Fibroblast of lung (primary cell): ENCODE data around the gene ADRA1B. TPM values are rescaled to one million over a fixed set of nuclear protein-coding genes. Genes with fewer than 3 reads are reported as not detected.
A peak's percentile ranks its signal among the peaks of the same experiment; 100 is the strongest.

ENCODE experiments used
- DNase-seq, 2 donors: peaks; one replicate each; pipeline versions ENCODE4 v3.0.0 to v3.0.0-alpha.2; 2010; ENCODE audit warnings: low read depth in 2 of 2
- H2AFZ ChIP-seq: 2 replicates; pipeline ENCODE4 v1.5.1; 2012; ENCODE audit warnings: low read length, control low read depth, inconsistent platforms
- H3K27ac ChIP-seq: 2 replicates; pipeline ENCODE4 v1.5.1; 2011; ENCODE audit warnings: low read length, control low read depth; ENCODE audit not compliant: insufficient read depth
- H3K27me3 ChIP-seq: 2 replicates; pipeline ENCODE4 v1.5.1; 2011; ENCODE audit warnings: mild to moderate bottlenecking, low read length; ENCODE audit not compliant: control insufficient read depth, insufficient read depth
- H3K36me3 ChIP-seq: 2 replicates; pipeline ENCODE4 v1.5.1; 2011; ENCODE audit warnings: low read length; ENCODE audit not compliant: control insufficient read depth, insufficient read depth
- H3K4me1 ChIP-seq: 2 replicates; pipeline ENCODE4 v1.5.1; 2011; ENCODE audit warnings: low read length; ENCODE audit not compliant: control insufficient read depth, insufficient read depth; ENCODE audit errors: extremely low read depth
- H3K4me2 ChIP-seq: 2 replicates; pipeline ENCODE4 v1.5.1; 2011; ENCODE audit warnings: low read length, control low read depth; ENCODE audit not compliant: insufficient read depth; ENCODE audit errors: extremely low read depth
- H3K4me3 ChIP-seq, 4 experiments: fragments of 200-600 bp in 1 of 4; sonication (generic) in 1 of 4; replicated peaks in 1 of 4; 2 replicates each; pipeline ENCODE4 v1.5.1; 2011 to 2016; ENCODE audit warnings: low read length in 4 of 4, low read depth in 3 of 4, mild to moderate bottlenecking in 3 of 4, control low read depth in 2 of 4, inconsistent platforms in 1 of 4, mixed read lengths in 1 of 4; ENCODE audit not compliant: insufficient read depth in 1 of 4; ENCODE audit errors: control extremely low read depth in 1 of 4
- H3K79me2 ChIP-seq: 2 replicates; pipeline ENCODE4 v1.5.1; 2012; ENCODE audit warnings: mild to moderate bottlenecking, low read length, inconsistent platforms; ENCODE audit not compliant: control insufficient read depth, insufficient read depth
- H3K9ac ChIP-seq: 2 replicates; pipeline ENCODE4 v1.5.1; 2011; ENCODE audit warnings: mild to moderate bottlenecking, low read length, control low read depth; ENCODE audit not compliant: insufficient read depth
- H3K9me3 ChIP-seq: 2 replicates; pipeline ENCODE4 v1.5.1; 2012; ENCODE audit warnings: low read depth, low read length; ENCODE audit not compliant: control insufficient read depth, insufficient read depth
- H4K20me1 ChIP-seq: 2 replicates; pipeline ENCODE4 v1.5.1; 2011; ENCODE audit warnings: low read length; ENCODE audit not compliant: control insufficient read depth, insufficient read depth; ENCODE audit errors: extremely low read depth
- CTCF ChIP-seq, 2 donors: IDR thresholded peaks in 1 of 2; conservative IDR thresholded peaks in 1 of 2; 1 replicate in 1 of 2; 2 replicates in 1 of 2; pipeline ENCODE4 v1.5.1; 2011 to 2012; ENCODE audit warnings: low read length in 2 of 2, control low read depth in 1 of 2, inconsistent platforms in 1 of 2, low read depth in 1 of 2, mild to moderate bottlenecking in 1 of 2
- EZH2 ChIP-seq: IDR thresholded peaks from 2 replicates; pipeline ENCODE4 v1.5.1; 2012; ENCODE audit warnings: low read length, control low read depth, mild to moderate bottlenecking; ENCODE audit errors: missing control alignments
- polyA plus RNA-seq, 2 donors: library from polyadenylated mRNA; depleted of rRNA in 1 of 2; stranded (reverse) in 1 of 2; unstranded in 1 of 2; fragments of >200 nt; gene quantifications; 2 replicates each; pipeline ENCODE4 v1.2.1, GENCODE V29; 2011 to 2012; ENCODE audit warnings: missing spikeins in 1 of 2
- total RNA-seq: library from RNA; depleted of rRNA; stranded (reverse); fragments of >200 nt; gene quantifications from 2 replicates; pipeline ENCODE4 v1.2.1, GENCODE V29; 2014

Gene ADRA1B
- total and polyA plus RNA-seq, 2 donors (not counting 1 experiment from before 2014, with no cell fraction given): 0.99 to 1.7 TPM

- Histone ChIP-seq H3K27ac (no peak overlapping the region), H3K9me3 (no peaks in the 10 kb centered on the region), H3K4me1 (peaks cover 4% of the 10 kb centered on the region), H3K79me2 (no peaks in the 10 kb centered on the region), H3K36me3 (no peaks in the 10 kb centered on the region), H4K20me1 (no peaks in the 10 kb centered on the region), H3K4me2 (no peak overlapping the region), H2AFZ (no peak overlapping the region), H3K4me3 (no peak overlapping the region), H3K27me3 (no peaks in the 10 kb centered on the region), H3K9ac (no peak overlapping the region)
- peak in 1 of 2 donors; percentile 46 for DNase-seq
- TF ChIP-seq CTCF (conservative IDR thresholded peaks at IDR 0.05 in 1 of 2, IDR thresholded peaks at IDR 0.05 in 1 of 2; ENCODE audit: low read depth in 1 of 2, low read length in 2 of 2): no peak
- TF ChIP-seq EZH2: no peak
Observed at GRCh38 chr5:159907689-159908590, 8.3 kb upstream of the ADRA1B start.

- H3K79me2 ChIP-seq: no peaks in the 10 kb centered on the region
- no peaks in the 10 kb centered on the region for H3K36me3 ChIP-seq
- no peaks in the 10 kb centered on the region for H3K9me3 ChIP-seq
- peaks cover 6% of the 10 kb centered on the region for H3K4me1 ChIP-seq
- H2AFZ ChIP-seq: no peak overlapping the region
- no peak overlapping the region for H3K9ac ChIP-seq
- no peak overlapping the region for H3K4me2 ChIP-seq
- H3K27me3 ChIP-seq: no peaks in the 10 kb centered on the region
- H3K27ac ChIP-seq: no peak overlapping the region
- TF ChIP-seq EZH2 (no peak), CTCF (conservative IDR thresholded peaks at IDR 0.05 in 1 of 2, IDR thresholded peaks at IDR 0.05 in 1 of 2; ENCODE audit: low read depth in 1 of 2, low read length in 2 of 2) (no peak)
- DNase-seq: peak in 1 of 2 donors; percentile 92
- H4K20me1 ChIP-seq: no peaks in the 10 kb centered on the region
- H3K4me3 ChIP-seq: no peak overlapping the region
Observed at GRCh38 chr5:159908591-159908940, 7.7 kb upstream of the ADRA1B start.

- TF ChIP-seq EZH2: no peak
- no peak for TF ChIP-seq CTCF (conservative IDR thresholded peaks at IDR 0.05 in 1 of 2, IDR thresholded peaks at IDR 0.05 in 1 of 2; ENCODE audit: low read depth in 1 of 2, low read length in 2 of 2)
- H3K9ac ChIP-seq: no peak overlapping the region
- H3K27me3 ChIP-seq: no peaks in the 10 kb centered on the region
- H4K20me1 ChIP-seq: no peaks in the 10 kb centered on the region
- no peaks in the 10 kb centered on the region for H3K36me3 ChIP-seq
- no peak for DNase-seq
- H3K79me2 ChIP-seq: no peaks in the 10 kb centered on the region
- H3K27ac ChIP-seq: no peak overlapping the region
- no peak overlapping the region for H3K4me2 ChIP-seq
- H3K4me1 ChIP-seq: peaks cover 6% of the 10 kb centered on the region
- H3K4me3 ChIP-seq: no peak overlapping the region
- no peak overlapping the region for H2AFZ ChIP-seq
- no peaks in the 10 kb centered on the region for H3K9me3 ChIP-seq
Observed at GRCh38 chr5:159909126-159909525, 7.2 kb upstream of the ADRA1B start.
